Fibroblast of skin of left quadriceps (primary cell): ENCODE measurements around the gene OCIAD2.
"Not testable (repeated sequence)": the region's sequence is repeated elsewhere in the genome, so short reads cannot be mapped to it uniquely, and the experiment has no call there.

ENCODE experiments used
- DNase-seq, 2 experiments: peaks; one replicate each; pipeline ENCODE4 v3.0.0-alpha.2; 2013; ENCODE audit warnings: low read depth in 2 of 2

The OCIAD2 gene, protein sequence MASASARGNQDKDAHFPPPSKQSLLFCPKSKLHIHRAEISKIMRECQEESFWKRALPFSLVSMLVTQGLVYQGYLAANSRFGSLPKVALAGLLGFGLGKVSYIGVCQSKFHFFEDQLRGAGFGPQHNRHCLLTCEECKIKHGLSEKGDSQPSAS

DNA sequence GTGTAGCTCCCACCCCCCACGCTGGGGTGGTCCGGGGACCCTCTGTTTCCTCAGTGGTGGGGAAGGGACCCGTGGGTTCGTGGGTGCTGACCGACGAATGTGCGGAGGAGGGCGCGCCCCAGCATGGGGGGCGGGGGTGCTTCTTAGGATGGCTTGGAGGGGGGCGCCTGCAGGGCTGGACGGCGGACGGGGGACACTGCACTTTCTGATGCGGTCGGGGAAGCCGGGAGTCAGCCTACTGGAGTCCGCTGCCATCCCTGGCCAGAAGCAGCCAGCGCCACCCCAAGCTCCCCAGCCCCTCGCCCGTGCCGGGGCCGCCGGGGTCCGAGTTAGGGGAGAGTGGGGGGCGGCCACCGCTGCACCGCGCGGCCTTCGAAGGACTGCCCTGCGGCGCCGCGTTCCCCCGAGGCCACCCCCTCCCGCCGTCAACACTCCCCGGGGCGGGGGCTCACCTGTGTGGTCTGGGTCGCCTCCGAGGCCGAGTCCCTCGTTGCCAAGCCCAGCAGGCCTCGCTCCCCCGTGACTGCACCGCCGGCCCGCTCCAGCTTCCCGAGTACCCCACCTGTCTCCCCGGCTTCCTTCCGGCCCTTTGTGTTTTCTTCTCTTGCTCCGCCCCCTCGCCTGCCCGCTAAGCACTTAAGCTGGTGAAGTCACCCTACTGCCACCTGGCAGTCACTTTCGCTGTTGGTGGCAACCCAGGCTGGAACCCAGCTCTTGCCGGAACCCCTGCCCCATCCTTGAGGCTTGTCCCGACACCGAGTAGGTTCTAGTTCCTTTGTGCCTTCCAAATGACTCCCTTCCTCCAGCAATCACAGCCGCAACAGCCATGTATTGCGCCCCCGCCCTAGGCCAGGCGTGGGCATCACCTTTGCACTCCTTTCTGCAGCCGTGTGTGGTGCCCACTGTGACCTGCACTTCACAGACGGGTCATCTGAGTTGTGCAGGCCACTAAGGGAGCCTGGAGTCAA, at the start of gene OCIAD2:
TSS of gene OCIAD2 (minus strand) at position 569 of the 968 bp plus-strand sequence. CDS start 2,225 bp downstream, outside the sequence.
- no peak for DNase-seq

DNA sequence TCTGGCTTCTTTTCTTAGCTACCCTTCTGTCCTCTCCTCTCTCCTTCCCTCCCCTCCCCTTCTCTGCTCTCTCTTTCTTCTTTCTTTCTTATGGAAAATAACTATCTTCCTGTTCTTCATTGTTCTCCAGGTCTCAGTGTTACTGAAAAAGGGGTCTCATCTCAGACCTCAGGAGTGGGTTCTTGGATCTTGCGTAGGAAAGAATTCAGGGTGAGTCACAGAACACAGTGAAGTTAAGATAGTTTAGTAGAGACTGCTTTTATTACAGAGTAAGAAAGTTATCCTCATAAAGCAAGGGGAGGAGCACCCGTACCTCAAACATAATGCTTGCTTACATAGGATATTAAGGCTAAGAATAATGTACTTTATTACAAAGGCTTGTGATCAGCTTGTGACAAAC, 47.7 kb upstream of the OCIAD2 start:
- no peak for DNase-seq

DNA sequence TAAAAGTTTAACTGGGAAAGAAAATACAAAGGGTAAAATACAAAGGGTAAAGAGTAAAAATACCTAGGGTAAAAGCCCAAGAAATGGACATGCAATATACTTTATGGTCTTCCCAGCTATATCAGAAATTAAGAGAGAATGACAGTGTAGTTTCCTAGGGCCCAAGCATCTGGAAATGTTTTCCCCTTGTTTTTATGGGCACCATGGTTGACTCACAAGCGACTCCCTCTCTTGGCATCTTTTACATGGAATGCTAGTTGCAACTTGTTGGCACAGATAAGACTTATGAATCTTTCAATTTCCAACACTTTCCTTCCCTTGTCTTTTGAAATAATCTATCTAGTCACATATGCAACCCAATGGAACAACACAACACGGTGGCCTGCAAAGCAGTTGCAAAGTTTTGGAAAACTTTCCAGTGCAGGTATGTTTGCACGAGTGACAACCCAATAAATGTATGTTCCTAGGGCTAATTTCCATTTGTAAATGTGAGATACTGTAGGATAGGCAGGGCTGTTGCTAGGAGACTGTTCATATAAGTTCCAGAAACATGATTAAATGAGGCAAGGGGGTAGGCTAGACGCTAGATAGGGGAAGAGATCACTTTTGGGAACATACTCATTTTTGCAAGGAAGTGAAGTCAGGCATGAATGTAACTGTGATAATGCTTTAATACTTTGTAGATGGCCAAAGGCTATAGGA, 43.1 kb upstream of the OCIAD2 start:
- peak in 1 of 2 experiments; percentile 13 for DNase-seq

DNA sequence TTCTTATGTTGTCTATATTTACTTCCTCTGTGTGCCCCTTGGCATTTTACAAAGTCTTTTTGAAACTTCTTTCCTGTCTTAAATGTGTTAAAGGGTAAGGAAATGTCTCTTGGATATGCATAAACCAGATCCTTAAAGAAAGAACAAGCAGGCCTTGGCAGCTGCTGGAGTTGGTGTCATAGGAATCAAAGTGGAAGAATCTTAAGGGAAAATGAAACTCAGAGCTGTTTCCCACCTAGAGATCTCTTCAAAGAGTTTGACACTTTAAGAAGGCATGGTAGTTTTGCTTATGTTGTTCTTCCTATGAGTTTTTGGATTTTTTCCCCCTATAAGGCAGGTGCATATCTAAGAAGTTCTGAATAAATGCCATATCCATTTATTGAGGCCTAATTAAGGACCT, 42.5 kb upstream of the OCIAD2 start:
- no peak for DNase-seq

DNA sequence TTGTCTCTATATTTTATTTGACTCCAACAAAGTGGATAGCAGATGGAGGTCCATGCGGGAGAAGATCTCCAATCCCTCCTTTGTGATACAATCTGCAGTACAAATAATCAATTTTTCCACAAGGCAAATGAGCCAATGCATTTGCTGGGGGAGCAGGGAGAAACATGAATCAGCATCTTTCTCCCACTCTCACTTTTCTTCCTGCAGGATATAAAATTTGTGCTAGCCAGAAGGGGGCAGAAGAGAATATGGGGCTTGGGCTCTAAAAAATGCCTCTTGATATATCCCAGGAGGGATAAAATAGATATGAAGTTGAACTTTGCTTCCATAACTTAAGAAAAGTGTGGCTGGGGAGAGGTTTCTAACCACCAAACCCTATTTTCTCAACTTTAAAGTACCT, 41.2 kb upstream of the OCIAD2 start:
- no peak for DNase-seq

DNA sequence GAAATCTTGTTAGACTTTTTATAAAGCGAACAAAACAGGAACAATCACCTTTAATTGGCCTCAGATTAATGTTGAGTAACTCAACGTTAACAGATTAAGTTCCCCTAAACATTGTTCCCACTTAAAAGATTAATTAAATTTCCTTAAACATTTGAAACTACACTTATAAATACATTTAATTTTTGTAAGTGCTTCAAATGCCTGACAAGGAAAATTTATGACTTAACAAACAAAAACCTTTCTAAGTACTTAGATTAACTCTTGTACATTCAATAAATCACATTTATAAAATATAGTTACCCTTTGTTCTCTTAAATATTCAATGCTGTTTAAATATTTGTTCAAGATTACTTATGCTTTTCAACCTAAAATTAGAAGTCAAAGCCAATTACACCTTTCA, 39.4 kb upstream of the OCIAD2 start:
- DNase-seq: no peak

DNA sequence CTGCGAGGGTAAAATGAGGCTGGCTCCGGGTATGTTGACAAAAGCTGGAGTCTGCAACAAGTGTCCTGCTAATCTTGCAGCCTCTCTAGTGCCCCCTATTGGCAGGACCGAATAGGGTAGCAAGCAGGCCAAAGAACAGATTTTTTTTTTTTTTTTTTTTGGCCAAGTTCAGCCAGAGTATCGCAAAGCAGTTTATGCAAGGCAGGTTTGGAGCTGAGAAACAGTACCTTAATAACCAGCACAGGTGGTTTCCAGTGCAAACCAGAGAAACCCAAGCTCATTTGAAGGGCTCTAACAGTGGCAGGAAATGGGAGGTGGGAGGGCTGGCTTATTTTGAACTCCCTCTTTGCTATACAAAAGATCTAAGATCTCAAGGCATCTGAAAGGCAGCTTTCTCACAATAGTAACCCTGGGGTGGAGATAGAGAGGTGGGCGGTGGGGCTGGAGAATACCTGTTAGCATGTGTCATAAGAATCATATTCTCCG, 38.2 kb upstream of the OCIAD2 start:
- no peak for DNase-seq

DNA sequence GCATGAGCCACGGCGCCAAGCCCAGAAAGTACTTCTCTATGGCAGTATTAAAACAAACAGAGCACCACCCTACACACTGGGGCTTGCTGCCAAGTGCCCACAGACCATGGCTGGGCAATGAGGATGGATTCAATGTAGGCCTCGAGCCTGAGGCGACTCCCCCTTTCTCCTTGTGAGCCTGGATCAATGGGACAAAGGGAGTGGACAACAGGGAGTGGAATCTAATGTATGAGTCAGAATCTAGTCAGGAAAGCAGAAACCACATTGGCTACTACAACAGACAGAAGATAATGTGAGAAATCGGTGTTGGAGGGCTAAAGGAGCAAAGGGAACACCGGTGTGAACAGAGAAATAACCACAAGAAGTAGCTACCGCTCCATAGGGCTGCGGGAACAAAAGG, 37.7 kb upstream of the OCIAD2 start:
- no peak for DNase-seq

DNA sequence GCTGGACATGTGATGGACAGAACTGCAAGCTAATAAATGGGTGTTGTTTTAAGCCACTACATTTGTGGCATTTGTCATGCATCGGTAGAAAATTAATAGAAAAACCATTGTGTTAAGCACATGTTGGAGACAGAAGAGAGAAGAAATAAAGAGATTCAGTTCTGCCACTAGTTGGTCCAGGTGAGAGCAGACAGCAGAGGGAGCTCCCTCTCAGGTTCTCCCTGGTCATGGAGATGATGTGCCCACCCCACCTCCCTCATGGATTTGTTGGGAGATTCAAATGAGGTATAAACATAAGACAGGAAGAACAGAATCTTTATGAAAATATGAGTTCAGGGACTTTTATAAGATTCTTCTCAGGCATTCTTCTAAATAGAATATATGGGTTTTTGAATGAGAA, 36.8 kb upstream of the OCIAD2 start:
- DNase-seq: no peak

DNA sequence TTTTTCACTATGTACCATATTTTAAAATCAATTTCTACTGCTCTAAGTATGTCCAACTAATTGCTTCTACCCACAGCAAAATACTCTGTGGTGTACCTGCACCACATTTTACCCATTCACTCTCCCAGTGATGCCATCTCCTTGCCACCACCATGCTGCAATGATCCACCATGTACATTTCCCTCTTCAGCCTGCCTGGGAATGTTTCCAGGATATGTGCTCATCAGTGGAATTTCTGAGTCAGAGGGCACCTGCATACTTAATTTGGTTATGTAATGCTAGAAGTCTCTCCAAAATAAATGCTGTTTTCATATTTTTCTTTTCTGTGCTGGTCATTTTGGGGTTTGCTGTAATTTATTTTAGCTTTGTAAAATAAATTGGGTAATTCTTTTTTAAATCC, 33.2 kb upstream of the OCIAD2 start:
- peak; percentile 20 to 27 for DNase-seq

DNA sequence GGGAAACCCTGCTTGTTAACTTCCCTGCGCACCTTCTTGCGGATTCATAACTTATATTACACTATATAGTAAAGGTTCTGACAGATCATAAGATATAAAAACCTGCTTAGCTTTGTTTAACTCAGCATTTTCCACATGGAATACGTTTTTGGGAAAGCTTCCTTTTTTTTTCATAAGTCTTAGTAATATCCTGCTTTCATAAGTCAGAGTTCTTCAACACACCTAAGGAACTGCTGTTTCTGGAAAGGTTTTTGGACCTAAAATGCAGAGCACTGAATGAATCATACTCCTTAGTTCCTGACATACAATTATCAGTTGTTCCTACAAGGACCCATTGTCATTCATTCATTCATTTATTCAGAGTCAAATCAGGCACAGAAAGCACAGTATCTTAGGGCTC, 32.3 kb upstream of the OCIAD2 start:
- no peak for DNase-seq

DNA sequence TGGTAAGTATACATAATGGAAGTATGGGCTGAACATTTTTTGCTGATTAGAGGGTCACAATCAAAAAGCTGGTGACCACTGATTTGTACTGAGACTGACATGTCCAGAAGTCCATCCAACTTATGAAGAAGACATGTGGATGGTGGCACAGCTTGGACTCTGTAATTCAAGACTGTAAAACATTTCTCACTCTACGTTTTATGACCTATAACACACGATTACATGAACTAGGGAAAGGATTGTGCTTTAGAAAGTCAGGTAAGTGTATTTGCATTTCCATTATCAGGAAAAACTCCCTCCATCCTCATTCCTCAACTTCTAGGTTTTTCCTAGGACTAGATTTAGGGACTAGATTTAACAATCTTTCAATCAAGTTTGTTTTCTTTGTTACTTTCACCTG, 30.5 kb upstream of the OCIAD2 start:
- no peak for DNase-seq

DNA sequence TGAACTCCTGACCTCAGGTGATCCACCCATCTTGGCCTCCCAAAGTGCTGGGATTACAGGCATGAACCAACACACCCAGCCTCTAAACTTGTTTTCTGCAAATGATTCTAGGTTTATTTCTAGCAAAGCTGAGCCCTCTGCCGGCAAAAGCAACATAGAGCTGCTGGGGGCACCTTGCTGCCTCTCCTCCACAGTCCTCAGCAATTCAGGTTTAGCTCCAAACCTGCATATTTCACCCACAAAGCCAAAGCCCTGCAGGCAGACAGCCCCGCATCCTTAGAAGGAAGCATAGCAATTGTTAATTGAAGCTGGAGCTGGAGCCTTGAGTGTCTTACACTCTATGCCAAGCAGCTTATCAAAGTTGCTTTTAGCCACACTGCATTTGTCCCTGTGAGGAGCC, 24.9 kb upstream of the OCIAD2 start:
- DNase-seq: no peak

DNA sequence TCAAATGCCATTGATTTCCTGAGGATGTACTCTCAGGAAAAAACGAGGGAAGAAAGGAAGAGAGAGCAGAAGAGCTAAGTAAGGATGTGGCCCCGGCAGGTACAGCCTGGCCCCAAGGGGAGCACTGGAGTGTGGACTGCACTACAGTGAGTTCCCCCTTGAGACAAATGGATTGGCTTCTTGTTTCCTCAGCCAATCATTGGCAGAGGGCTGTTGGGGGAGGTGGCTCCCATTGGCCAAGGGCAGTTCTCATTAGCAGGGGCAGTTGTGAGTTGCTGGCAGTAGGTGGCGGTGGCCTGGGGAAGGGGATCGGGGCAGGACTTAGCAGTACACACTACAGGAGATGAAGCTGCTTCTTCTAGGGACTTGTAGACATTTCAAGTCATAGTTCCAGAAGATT, 24.1 kb upstream of the OCIAD2 start:
- no peak for DNase-seq

DNA sequence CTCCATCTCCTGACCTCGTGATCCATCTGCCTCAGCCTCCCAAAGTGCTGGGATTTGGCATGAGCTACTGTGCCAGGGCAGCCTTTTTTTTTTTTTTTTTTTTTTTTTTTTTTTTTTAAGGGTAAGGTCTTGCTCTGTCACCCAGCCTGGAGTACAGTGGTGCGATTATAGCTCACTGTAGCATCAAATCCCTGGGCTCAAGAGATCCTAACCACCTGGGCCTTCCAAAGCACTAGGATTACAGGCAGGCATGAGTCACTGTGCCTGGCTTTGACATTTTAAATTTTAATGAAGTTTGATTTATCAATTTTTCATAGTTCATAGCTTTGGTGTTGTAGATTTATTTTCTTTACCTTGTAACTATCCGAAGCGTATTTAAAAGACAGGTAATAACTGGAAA, 17.8 kb upstream of the OCIAD2 start:
- no peak for DNase-seq

DNA sequence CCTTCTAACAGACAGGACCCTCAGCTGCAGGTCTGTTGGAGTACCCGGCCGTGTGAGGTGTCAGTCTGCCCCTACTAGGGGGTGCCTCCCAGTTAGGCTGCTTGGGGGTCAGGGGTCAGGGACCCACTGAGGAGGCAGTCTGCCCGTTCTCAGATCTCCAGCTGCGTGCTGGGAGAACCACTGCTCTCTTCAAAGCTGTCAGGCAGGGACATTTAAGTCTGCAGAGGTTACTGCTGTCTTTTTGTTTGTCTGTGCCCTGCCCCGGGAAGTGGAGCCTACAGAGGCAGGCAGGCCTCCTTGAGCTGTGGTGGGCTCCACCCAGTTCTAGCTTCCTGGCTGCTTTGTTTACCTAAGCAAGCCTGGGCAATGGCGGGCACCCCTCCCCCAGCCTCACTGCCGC, 16.5 kb upstream of the OCIAD2 start:
- not testable (repeated sequence) for DNase-seq

DNA sequence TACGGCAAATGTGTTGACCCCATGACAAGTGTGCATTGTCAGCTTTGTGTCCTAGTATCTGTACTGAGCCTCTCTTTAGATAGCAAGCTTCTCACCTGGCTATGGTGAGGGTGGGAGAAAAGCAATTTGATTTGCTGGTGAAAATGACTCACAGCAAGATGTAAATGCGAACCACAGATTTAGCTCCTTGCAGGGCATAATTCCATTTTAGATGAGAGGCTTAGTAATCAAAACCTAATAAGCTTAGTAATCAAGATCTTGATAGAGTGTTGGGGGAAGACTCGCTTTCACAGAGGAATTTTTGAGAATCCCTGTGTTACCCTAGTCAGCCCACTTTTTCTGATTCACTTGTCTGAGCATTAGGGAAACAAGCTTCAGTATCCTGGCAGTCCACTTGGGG, 7.7 kb upstream of the OCIAD2 start:
- no peak for DNase-seq

DNA sequence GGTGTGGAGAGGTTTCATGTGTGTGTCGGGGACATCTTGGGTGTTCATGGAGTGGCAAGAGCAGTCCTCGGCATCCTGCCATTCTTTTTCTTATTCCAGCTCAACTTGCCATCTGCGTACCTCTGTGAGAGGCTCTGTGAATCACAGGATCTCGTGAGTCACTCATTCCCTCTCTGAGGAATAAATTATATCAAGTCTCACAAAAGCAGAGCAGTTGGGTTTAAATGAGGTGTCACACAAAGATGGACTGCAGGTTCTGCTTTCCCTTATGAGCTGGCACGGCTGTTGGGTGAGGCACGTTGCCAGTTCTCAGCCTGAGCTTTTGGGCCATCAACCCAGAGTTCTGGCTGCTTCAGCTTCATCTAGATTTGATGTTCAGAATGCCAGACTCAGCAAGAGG, 6.8 kb upstream of the OCIAD2 start:
- DNase-seq: peak; percentile 42 to 50

DNA sequence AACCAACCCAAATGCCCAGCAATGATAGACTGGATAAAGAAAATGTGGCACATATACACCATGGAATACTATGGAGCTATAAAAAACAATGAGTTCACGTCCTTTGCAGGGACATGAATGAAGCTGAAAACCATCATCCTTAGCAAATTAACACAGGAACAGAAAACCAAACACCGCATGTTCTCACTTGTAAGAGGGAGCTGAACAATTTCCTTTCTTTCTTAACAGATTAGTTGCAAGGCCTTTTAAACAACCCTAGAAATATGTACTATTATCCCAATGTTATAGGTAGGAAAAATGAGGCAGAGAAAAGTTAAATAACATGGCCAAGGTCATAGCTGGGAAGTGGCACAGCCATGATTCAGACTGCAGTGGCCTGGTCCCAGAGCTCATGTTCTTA, 5.8 kb upstream of the OCIAD2 start:
- no peak for DNase-seq

DNA sequence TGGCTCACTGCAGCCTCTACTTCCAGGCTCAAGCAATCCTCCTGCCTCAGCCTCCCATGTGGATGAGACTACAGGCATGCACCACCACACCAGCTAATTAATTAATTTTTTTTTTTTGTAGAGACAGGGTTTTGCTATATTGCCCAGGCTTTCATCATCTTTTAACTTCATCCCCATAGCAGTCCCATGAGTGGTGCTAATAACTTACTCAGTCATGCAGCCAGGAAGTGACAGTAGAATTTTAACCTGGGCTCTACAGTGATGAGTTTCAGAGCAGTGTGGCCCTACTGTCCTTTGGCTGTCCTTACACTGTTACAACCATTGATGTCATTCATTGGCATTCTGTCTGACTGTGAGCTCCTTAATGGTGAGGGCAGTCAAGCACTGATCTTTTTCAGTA, 3.9 kb upstream of the OCIAD2 start:
- DNase-seq: no peak

DNA sequence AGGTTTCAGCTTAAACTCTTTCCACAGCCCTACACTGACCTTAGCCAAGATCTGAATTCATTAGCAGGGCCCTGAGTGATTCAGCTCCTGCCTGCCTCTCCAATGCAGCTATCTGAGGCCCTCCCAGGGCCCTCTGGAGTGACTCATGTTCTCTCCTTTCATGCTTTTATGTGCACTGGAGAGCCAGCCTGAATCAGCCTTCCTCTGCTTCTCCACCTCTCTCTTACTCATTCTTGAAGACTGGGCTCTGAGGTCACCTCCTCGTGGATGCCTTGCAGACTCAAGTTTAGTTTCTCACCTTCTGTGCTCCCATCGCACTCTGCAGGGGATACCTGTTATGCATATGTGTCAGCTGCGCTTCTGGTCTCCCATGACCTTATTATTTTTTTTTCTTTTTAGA, 3.1 kb upstream of the OCIAD2 start:
- DNase-seq: peak; percentile 88 to 91

DNA sequence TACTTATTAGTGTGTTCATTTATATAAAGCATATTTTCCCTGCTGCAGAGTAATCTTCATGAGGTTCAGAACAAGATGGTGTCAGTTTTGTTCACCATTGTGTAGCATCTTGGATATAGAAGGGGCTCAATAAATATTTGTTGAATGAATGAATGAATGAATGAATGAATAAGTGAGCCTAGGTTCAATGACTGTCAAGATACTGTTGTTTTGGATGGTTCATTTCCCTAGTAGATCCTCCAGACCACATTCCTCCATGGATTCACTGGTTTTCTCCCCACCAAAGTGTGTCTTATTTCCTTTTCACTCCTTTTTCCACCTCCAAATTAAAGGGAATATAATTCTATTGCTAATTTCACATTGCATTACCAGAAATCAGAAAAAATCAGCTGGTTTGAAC, 2.1 kb upstream of the OCIAD2 start:
- DNase-seq: no peak
